Measurements from ENCODE around the gene SYNGR3.
A peak's percentile ranks its signal among the peaks of the same experiment; 100 is the strongest.

Gene SYNGR3

GRCh38 chr16:2015947-2016208, 26.1 kb downstream of the SYNGR3 start:
- no peak for DNase-seq (ENCODE audit: low read depth)
- no peak for TF ChIP-seq CTCF (IDR thresholded peaks at IDR 0.05; ENCODE audit: control insufficient read depth, extremely low read depth, insufficient read depth)
- H3K4me3 ChIP-seq (ENCODE audit: low read depth, low read length) = no peak overlapping the region

GRCh38 chr16:2016407-2016922, 26.7 kb downstream of the SYNGR3 start:
- H3K4me3 ChIP-seq (ENCODE audit: low read depth, low read length) = no peak overlapping the region
- peak; percentile 18; the same call in 1 of the 2 replicates for TF ChIP-seq CTCF (IDR thresholded peaks at IDR 0.05; ENCODE audit: control insufficient read depth, extremely low read depth, insufficient read depth)
- DNase-seq (ENCODE audit: low read depth) = no peak

GRCh38 chr16:2019518-2019920, 29.7 kb downstream of the SYNGR3 start, which contains the start of gene NPW:
NPW (plus strand) TSS chr16:2019785.
- DNase-seq (ENCODE audit: low read depth) = no peak
- TF ChIP-seq CTCF (IDR thresholded peaks at IDR 0.05; ENCODE audit: control insufficient read depth, extremely low read depth, insufficient read depth) = no peak

GRCh38 chr16:2019921-2020831, 30.4 kb downstream of the SYNGR3 start:
- no peak overlapping the region for H3K4me3 ChIP-seq (ENCODE audit: low read depth, low read length)
- TF ChIP-seq CTCF (IDR thresholded peaks at IDR 0.05; ENCODE audit: control insufficient read depth, extremely low read depth, insufficient read depth) = no peak
- DNase-seq (ENCODE audit: low read depth) = no peak

More at GRCh38 chr16:2019518-2019920, 29.7 kb downstream of the SYNGR3 start, which contains the start of gene NPW:
- no peak within 1 kb of the TSS for H3K4me3 ChIP-seq (ENCODE audit: low read depth, low read length)

GRCh38 chr16:2022723-2023091, 32.9 kb downstream of the SYNGR3 start:
- no peak for DNase-seq (ENCODE audit: low read depth)
- TF ChIP-seq CTCF (IDR thresholded peaks at IDR 0.05; ENCODE audit: control insufficient read depth, extremely low read depth, insufficient read depth) = no peak
- H3K4me3 ChIP-seq (ENCODE audit: low read depth, low read length) = peak overlapping the region; percentile 28

GRCh38 chr16:2023092-2024031, 33.6 kb downstream of the SYNGR3 start:
- peak overlapping the region; percentile 28 for H3K4me3 ChIP-seq (ENCODE audit: low read depth, low read length)
- no peak for DNase-seq (ENCODE audit: low read depth)
- TF ChIP-seq CTCF (IDR thresholded peaks at IDR 0.05; ENCODE audit: control insufficient read depth, extremely low read depth, insufficient read depth) = peak; percentile 94
